ENCODE measurements around the gene CYP27A1.

DNA sequence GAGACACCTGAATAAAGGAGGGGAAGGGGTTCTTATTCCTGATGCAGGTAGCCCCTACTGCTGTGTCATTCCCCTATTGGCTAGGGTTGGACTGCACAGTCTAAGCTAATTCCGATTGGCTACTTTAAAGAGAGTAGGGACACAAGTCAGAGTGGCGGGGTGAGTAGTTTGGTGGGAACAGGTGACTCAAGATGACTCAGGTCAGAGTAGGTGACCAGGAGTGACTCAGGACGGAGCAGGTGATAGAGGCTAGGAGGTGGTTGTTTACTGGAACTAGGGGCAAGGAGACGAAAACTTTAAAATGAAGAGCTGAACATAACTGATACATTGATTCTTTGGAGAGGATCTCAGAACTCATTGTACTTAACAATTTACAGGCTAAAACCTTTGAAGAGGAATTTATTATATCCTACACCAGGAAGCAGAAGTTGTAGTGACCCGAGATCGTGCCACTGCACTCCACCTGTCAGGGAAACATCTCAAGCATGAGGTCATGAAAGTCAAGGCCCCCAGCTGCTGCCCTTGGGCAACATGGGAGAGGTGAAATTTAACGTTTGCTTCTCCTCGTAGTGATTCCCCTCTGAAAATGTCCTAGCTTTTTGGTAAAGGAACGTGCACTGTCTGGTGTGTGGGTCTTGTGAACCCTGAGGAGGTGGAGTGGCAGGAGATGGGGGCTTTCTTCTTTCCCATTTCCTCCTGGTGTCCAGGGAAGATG is 4.5 kb upstream of the CYP27A1 start:
- no peak for TF ChIP-seq POLR2A (IDR thresholded peaks at IDR 0.05)
- TF ChIP-seq, protein P1, sequence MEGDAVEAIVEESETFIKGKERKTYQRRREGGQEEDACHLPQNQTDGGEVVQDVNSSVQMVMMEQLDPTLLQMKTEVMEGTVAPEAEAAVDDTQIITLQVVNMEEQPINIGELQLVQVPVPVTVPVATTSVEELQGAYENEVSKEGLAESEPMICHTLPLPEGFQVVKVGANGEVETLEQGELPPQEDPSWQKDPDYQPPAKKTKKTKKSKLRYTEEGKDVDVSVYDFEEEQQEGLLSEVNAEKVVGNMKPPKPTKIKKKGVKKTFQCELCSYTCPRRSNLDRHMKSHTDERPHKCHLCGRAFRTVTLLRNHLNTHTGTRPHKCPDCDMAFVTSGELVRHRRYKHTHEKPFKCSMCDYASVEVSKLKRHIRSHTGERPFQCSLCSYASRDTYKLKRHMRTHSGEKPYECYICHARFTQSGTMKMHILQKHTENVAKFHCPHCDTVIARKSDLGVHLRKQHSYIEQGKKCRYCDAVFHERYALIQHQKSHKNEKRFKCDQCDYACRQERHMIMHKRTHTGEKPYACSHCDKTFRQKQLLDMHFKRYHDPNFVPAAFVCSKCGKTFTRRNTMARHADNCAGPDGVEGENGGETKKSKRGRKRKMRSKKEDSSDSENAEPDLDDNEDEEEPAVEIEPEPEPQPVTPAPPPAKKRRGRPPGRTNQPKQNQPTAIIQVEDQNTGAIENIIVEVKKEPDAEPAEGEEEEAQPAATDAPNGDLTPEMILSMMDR (IDR thresholded peaks at IDR 0.05), result no peak
